K562 (cell line): ENCODE results near the gene ZNF48. TPM values are rescaled to one million over a fixed set of nuclear protein-coding genes. Genes with fewer than 3 reads are reported as not detected.

Experiments used
- CBFA2T3 ChIP-seq: fragments of 450-650 bp; IDR thresholded peaks from 2 replicates; pipeline ENCODE4 v1.6.1; 2017
- CHD2 ChIP-seq: IDR thresholded peaks from 2 replicates; pipeline ENCODE4 v1.6.1; 2011; ENCODE audit warnings: low read depth, low read length
- CTCF ChIP-seq, 3 experiments: IDR thresholded peaks in 2 of 3; conservative IDR thresholded peaks in 1 of 3; 2 replicates each; pipeline ENCODE4 v1.5.1; 2011 to 2012; ENCODE audit warnings: low read length in 3 of 3, mild to moderate bottlenecking in 3 of 3, control low read depth in 2 of 3, improper control_type of control experiment in 1 of 3, inconsistent platforms in 1 of 3, low read depth in 1 of 3, mixed read lengths in 1 of 3, moderate library complexity in 1 of 3; ENCODE audit not compliant: insufficient read depth in 2 of 3
- HIVEP1 ChIP-seq: fragments of 250-450 bp; sonication (Bioruptor Pico); IDR thresholded peaks from 2 replicates; pipeline ENCODE4 v1.4.0; 2020; ENCODE audit warnings: mild to moderate bottlenecking
- HOMEZ ChIP-seq: fragments of 250-450 bp; sonication (Bioruptor Pico); IDR thresholded peaks from 2 replicates; pipeline ENCODE4 v1.4.0; 2020; ENCODE audit warnings: mild to moderate bottlenecking, moderate library complexity
- KDM5B ChIP-seq: fragments of 200-600 bp; sonication (generic); IDR thresholded peaks from 2 replicates; pipeline ENCODE4 v1.6.1; 2012; ENCODE audit warnings: low read depth, mild to moderate bottlenecking, moderate library complexity, low read length, control low read depth, inconsistent platforms; ENCODE audit not compliant: insufficient replicate concordance
- NONO ChIP-seq, 2 experiments: fragments of 200-400 bp in 1 of 2; fragments of 450-650 bp in 1 of 2; formaldehyde crosslinking in 1 of 2; IDR thresholded peaks; 2 replicates each; pipeline ENCODE4 v1.6.1; 2017; ENCODE audit warnings: low read depth in 2 of 2, mild to moderate bottlenecking in 2 of 2, moderate library complexity in 2 of 2, low read length in 1 of 2
- SRF ChIP-seq, 2 experiments: fragments of 250-450, 450-650 bp in 1 of 2; sonication (Bioruptor Pico) in 1 of 2; sonication (generic) in 1 of 2; formaldehyde crosslinking; IDR thresholded peaks; 2 replicates each; pipeline versions ENCODE4 v1.5.0 to v1.5.1; 2020 to 2022; ENCODE audit warnings: mild to moderate bottlenecking in 1 of 2, missing genetic modification reagents in 1 of 2
- TFAP4 ChIP-seq: sonication (generic); formaldehyde crosslinking; IDR thresholded peaks from 2 replicates; pipeline ENCODE4 v1.8.0; 2022; ENCODE audit warnings: missing genetic modification reagents, mild to moderate bottlenecking, moderate library complexity, borderline replicate concordance
- USF1 ChIP-seq: sonication (generic); formaldehyde crosslinking; IDR thresholded peaks from 2 replicates; pipeline ENCODE4 v1.9.0; 2022; ENCODE audit warnings: mild to moderate bottlenecking, missing genetic modification reagents
- ZBTB11 ChIP-seq, 3 experiments: fragments of 200-800 bp in 1 of 3; fragments of 250-450 bp in 1 of 3; fragments of 450-650 bp in 1 of 3; sonication (Bioruptor Pico) in 1 of 3; sonication (Bioruptor generic) in 1 of 3; formaldehyde crosslinking in 1 of 3; IDR thresholded peaks; 2 replicates each; pipeline versions ENCODE4 v1.6.1 to v1.8.0; 2016 to 2022; ENCODE audit warnings: mild to moderate bottlenecking in 2 of 3, missing genetic modification characterization in 2 of 3, missing compliant biosample characterization in 1 of 3, moderate library complexity in 1 of 3
- ZBTB5 ChIP-seq: fragments of 450-650 bp; IDR thresholded peaks from 2 replicates; pipeline ENCODE4 v1.6.1; 2017; ENCODE audit warnings: antibody characterized with exemption
- ZNF589 ChIP-seq: fragments of 200-800 bp; sonication (Bioruptor generic); IDR thresholded peaks from 2 replicates; pipeline ENCODE4 v1.6.1; 2016; ENCODE audit warnings: low read depth, missing genetic modification characterization, missing compliant biosample characterization
- polyA plus RNA-seq, 8 experiments: library from polyadenylated mRNA; depleted of rRNA in 4 of 8; stranded (reverse) in 5 of 8; unstranded in 3 of 8; fragments of >200 nt; fragmentation: Nextera tagmentation in 2 of 8; fragmentation: Illumina TruSeq in 1 of 8; extraction: Ambion mirVana in 2 of 8; extraction: Trizol in 1 of 8; gene quantifications; 2 replicates each; pipeline versions ENCODE4 v1.2.1 to v1.2.3, GENCODE V29; 2011 to 2014; ENCODE audit warnings: inconsistent platforms in 1 of 8, missing spikeins in 1 of 8
- total RNA-seq, 7 experiments: library from RNA; depleted of rRNA in 6 of 7; stranded (reverse); fragments of >200 nt in 6 of 7; fragmentation: Illumina TruSeq in 2 of 7; extraction: Trizol in 2 of 7; gene quantifications; 2 replicates each; pipeline versions ENCODE4 v1.2.1 to v1.2.3, GENCODE V29; 2011 to 2021; ENCODE audit warnings: low replicate concordance in 1 of 7

The ZNF48 gene
- total and polyA plus RNA-seq, 9 of the 15 experiments (the other 6 are each of a cell fraction or from before 2014, with no cell fraction given) = 0.38 to 11.6 (median 4.7) TPM

- no peak for TF ChIP-seq HIVEP1 (CRISPR knock-in tag)
- no peak for TF ChIP-seq CBFA2T3
- no peak for TF ChIP-seq KDM5B
- peak; percentile 96 for TF ChIP-seq ZNF589 (CRISPR knock-in tag)
- no peak for TF ChIP-seq USF1 (CRISPR knock-in tag)
- TF ChIP-seq HOMEZ (CRISPR knock-in tag) = no peak
- peak; percentile 77 to 95 for TF ChIP-seq SRF (CRISPR knock-in tag; IDR thresholded peaks at IDR 0.05)
- TF ChIP-seq TFAP4 (CRISPR knock-in tag) = peak; percentile 98
- TF ChIP-seq CTCF (IDR thresholded peaks at IDR 0.05 in 2 of 3, conservative IDR thresholded peaks at IDR 0.05 in 1 of 3; ENCODE audit: insufficient read depth in 2 of 3, low read depth in 1 of 3, low read length in 3 of 3) = peak; percentile 29 to 47 (median 44); a peak in 4 of 6 replicates
- peak; percentile 88 for TF ChIP-seq CHD2
- no peak; a peak in 1 of 6 replicates for TF ChIP-seq ZBTB11 (CRISPR knock-in tag; IDR thresholded peaks at IDR 0.05)
- TF ChIP-seq ZBTB5 = no peak
- TF ChIP-seq NONO (IDR thresholded peaks at IDR 0.05; ENCODE audit: low read depth in 2 of 2, low read length in 1 of 2) = no peak
These were observed 24.6 kb upstream of the ZNF48 start, which contains the start of gene TBC1D10B (continued) for GRCh38 chr16:30370456-30371247.
